CD4-positive, CD25-positive, alpha-beta regulatory T cell (primary cell): Measurements from ENCODE around the gene FADS6. TPM values are rescaled to one million over a fixed set of nuclear protein-coding genes. Genes with fewer than 3 reads are reported as not detected.

ENCODE experiments used
- ATAC-seq, 2 donors: fragments of 150-1000 bp; cut with Tn5 transposase; one replicate each; pipeline ENCODE4 v1.10.0; 2021; ENCODE audit warnings: low read depth in 2 of 2, moderate number of reproducible peaks in 2 of 2, moderate library complexity in 1 of 2
- DNase-seq, 3 donors: peaks; one replicate each; pipeline versions ENCODE4 v3.0.0 to v3.0.0-alpha.2; 2012 to 2022; ENCODE audit warnings: mixed read lengths in 1 of 3
- H3K27ac ChIP-seq: one replicate; pipeline ENCODE4 v1.7.0; 2013; ENCODE audit warnings: mild to moderate bottlenecking, low read length; ENCODE audit not compliant: insufficient read depth, poor library complexity, severe bottlenecking
- H3K27me3 ChIP-seq: one replicate; pipeline ENCODE4 v1.7.0; 2013; ENCODE audit warnings: low read length; ENCODE audit not compliant: control insufficient read depth, insufficient read depth
- H3K36me3 ChIP-seq: one replicate; pipeline ENCODE4 v1.7.0; 2013; ENCODE audit warnings: mild to moderate bottlenecking, low read length, moderate library complexity; ENCODE audit not compliant: control insufficient read depth, insufficient read depth
- H3K4me1 ChIP-seq: 2 replicates; pipeline ENCODE4 v1.7.0; 2013; ENCODE audit warnings: mild to moderate bottlenecking, low read length; ENCODE audit not compliant: insufficient read depth, control insufficient read depth, poor library complexity, severe bottlenecking
- H3K4me3 ChIP-seq: one replicate; pipeline ENCODE4 v1.7.0; 2013; ENCODE audit warnings: low read depth, mild to moderate bottlenecking, low read length, moderate library complexity
- H3K9me3 ChIP-seq, 2 experiments: 1 replicate in 1 of 2; 2 replicates in 1 of 2; pipeline ENCODE4 v1.7.0; 2013; ENCODE audit warnings: low read length in 2 of 2, mild to moderate bottlenecking in 1 of 2, moderate library complexity in 1 of 2; ENCODE audit not compliant: control insufficient read depth in 2 of 2
- H3K27ac Mint-ChIP-seq, 3 donors: one replicate each; pipeline ENCODE4 v1.8.0; 2020 to 2022; ENCODE audit warnings: mild to moderate bottlenecking in 3 of 3, mixed read lengths in 3 of 3, moderate library complexity in 2 of 3
- H3K27me3 Mint-ChIP-seq: one replicate; pipeline ENCODE4 v1.8.0; 2022; ENCODE audit warnings: mild to moderate bottlenecking, mixed read lengths
- H3K36me3 Mint-ChIP-seq: one replicate; pipeline ENCODE4 v1.8.0; 2020; ENCODE audit warnings: mixed read lengths
- H3K4me1 Mint-ChIP-seq, 4 donors: one replicate each; pipeline ENCODE4 v1.8.0; 2020 to 2022; ENCODE audit warnings: mixed read lengths in 4 of 4, mild to moderate bottlenecking in 1 of 4
- H3K4me3 Mint-ChIP-seq, 4 donors: one replicate each; pipeline ENCODE4 v1.8.0; 2020 to 2022; ENCODE audit warnings: mild to moderate bottlenecking in 4 of 4, mixed read lengths in 4 of 4, moderate library complexity in 3 of 4
- H3K9me3 Mint-ChIP-seq, 7 donors: one replicate each; pipeline ENCODE4 v1.8.0; 2020 to 2022; ENCODE audit warnings: mixed read lengths in 7 of 7, mild to moderate bottlenecking in 3 of 7, moderate library complexity in 2 of 7
- polyA plus RNA-seq, 4 donors: library from polyadenylated mRNA; unstranded; fragments of 300-500 nt; fragmentation: Illumina TruSeq; gene quantifications; one replicate each; pipeline ENCODE4 v1.2.3, GENCODE V29; 2021
- total RNA-seq: library from RNA; stranded (reverse); gene quantifications from one replicate; pipeline ENCODE4 v1.2.3, GENCODE V29; 2022

FADS6 gene
- total and polyA plus RNA-seq, 5 donors from 2014 or later: not detected

DNA sequence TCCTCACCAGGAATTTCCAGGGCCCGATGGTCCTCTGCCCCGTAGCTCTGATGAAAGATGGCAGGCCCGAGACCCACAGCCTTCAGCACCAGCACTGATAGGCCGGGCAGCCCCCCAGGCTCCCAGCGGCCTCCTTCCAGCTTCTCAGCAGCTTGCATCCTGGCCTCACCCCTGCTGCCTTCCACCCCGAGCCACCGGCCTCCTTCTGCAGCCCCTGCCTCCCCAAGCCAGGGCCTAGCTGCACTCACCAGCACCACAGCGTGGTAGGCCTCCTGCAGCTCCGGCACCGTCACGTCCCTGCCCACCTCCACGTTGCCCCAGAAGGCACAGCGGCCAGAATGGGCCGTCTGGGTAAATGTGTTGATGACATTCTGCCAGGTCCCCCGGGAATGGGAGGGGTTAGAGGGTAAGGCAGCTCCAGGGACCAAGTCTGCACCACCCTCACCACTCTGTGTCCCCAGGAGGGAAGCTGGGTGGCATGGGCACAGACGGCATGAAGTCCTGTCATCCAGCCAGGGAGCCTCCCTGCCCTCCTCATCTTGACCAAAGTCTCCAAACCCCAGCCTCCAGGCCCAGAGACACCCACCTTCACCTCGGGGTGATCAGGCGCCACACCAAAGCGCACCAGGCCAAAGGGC lies 27.1 kb downstream of the FADS6 start:
- peaks cover 0 to 21% (median 12%) of the 10 kb centered on the region in 4 donors for H3K4me1 Mint-ChIP-seq
- no peak overlapping the region for H3K4me3 Mint-ChIP-seq
- H3K9me3 Mint-ChIP-seq: no peaks in the 10 kb centered on the region

DNA sequence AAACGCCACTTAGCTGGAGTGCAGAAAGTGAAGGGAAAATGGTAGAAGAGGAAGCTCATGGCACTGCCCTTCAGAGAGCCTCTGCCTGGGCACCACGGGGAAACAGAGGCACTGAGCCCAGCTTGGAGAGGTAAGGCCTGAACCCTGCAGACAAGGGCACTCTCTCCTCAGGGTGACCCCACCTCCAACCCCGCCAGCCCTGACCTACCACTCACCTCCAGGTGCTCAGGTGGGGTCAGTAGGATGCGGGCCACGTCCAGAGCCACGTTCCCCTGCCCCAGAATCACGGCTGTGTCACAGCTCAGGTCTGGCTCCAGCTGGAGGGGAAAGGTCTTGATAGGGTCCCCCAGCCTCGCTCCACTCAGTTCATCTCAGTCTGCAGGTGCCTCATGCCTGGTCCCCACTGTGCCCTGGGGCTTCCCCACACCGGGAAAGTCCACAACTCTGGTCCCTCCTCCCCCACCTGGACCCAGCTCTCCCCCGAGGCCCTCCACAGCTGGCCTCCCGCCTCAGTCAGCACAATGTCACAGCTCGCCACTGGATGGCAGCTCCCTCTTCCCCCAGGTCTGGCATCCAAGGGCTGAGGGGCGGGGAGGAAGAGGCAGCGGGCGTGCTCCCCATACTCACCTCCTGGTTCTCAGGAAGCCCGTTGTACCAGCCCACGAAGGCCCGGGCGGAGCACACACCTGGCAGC lies 27.8 kb downstream of the FADS6 start:
- ATAC-seq (no peak), DNase-seq (no peak)
- Histone ChIP-seq H3K9me3 (no peaks in the 10 kb centered on the region), H3K36me3 (no peaks in the 10 kb centered on the region), H3K4me1 (peaks cover 15% of the 10 kb centered on the region), H3K27ac (no peak overlapping the region), H3K27me3 (no peaks in the 10 kb centered on the region), H3K4me3 (no peak overlapping the region)
- Mint-ChIP-seq H3K4me1 (peaks cover 0 to 17% (median 11%) of the 10 kb centered on the region in 4 donors), H3K27me3 (peaks cover 10% of the 10 kb centered on the region), H3K9me3 (no peaks in the 10 kb centered on the region), H3K36me3 (peaks cover 12% of the 10 kb centered on the region), H3K4me3 (no peak overlapping the region), H3K27ac (no peak overlapping the region)

More for the DNA sequence above, 27.1 kb downstream of the FADS6 start:
- Histone ChIP-seq H3K4me3 (no peak overlapping the region), H3K27ac (no peak overlapping the region), H3K9me3 (no peaks in the 10 kb centered on the region), H3K27me3 (no peaks in the 10 kb centered on the region), H3K4me1 (peaks cover 11% of the 10 kb centered on the region), H3K36me3 (no peaks in the 10 kb centered on the region)
- ATAC-seq: no peak
- H3K27me3 Mint-ChIP-seq: peaks cover 10% of the 10 kb centered on the region
- no peak overlapping the region for H3K27ac Mint-ChIP-seq
- peaks cover 12% of the 10 kb centered on the region for H3K36me3 Mint-ChIP-seq
- DNase-seq: no peak

GRCh38 chr17:74864866-74865395 lies 28.5 kb downstream of the FADS6 start:
- Histone ChIP-seq H3K4me3 (no peak overlapping the region), H3K4me1 (peaks cover 22% of the 10 kb centered on the region), H3K27ac (no peak overlapping the region), H3K9me3 (no peaks in the 10 kb centered on the region), H3K27me3 (no peaks in the 10 kb centered on the region), H3K36me3 (no peaks in the 10 kb centered on the region)
- Mint-ChIP-seq H3K27me3 (peaks cover 14% of the 10 kb centered on the region), H3K36me3 (peaks cover 12% of the 10 kb centered on the region), H3K27ac (no peak overlapping the region), H3K9me3 (peaks cover 0 to 1% (median 0%) of the 10 kb centered on the region in 7 donors), H3K4me1 (peaks cover 0 to 21% (median 11%) of the 10 kb centered on the region in 4 donors), H3K4me3 (peak overlapping the region in 2 of 4 donors; percentile 28 to 44)
- ATAC-seq: peak; percentile 51 to 52
- peak; percentile 51 to 69 (median 63) for DNase-seq

- DNase-seq (no peak), ATAC-seq (no peak)
- no peak overlapping the region for H3K27ac ChIP-seq
- no peaks in the 10 kb centered on the region for H3K9me3 ChIP-seq
- peaks cover 12% of the 10 kb centered on the region for H3K36me3 Mint-ChIP-seq
- H3K4me1 ChIP-seq: peaks cover 27% of the 10 kb centered on the region
- no peaks in the 10 kb centered on the region for H3K27me3 ChIP-seq
- H3K4me1 Mint-ChIP-seq: peaks cover 0 to 18% (median 9%) of the 10 kb centered on the region in 4 donors
- H3K27ac Mint-ChIP-seq: no peak overlapping the region
- no peaks in the 10 kb centered on the region for H3K36me3 ChIP-seq
- H3K9me3 Mint-ChIP-seq: peaks cover 0 to 1% (median 0%) of the 10 kb centered on the region in 7 donors
- peaks cover 15% of the 10 kb centered on the region for H3K27me3 Mint-ChIP-seq
- peak overlapping the region in 1 of 4 donors; percentile 44 for H3K4me3 Mint-ChIP-seq
- H3K4me3 ChIP-seq: no peak overlapping the region
Observed at GRCh38 chr17:74864297-74864865, 29.1 kb downstream of the FADS6 start.

- H3K9me3 Mint-ChIP-seq: peaks cover 0 to 1% (median 0%) of the 10 kb centered on the region in 7 donors
- no peak overlapping the region for H3K4me3 Mint-ChIP-seq
Observed at GRCh38 chr17:74863420-74864296, 29.8 kb downstream of the FADS6 start.

DNA sequence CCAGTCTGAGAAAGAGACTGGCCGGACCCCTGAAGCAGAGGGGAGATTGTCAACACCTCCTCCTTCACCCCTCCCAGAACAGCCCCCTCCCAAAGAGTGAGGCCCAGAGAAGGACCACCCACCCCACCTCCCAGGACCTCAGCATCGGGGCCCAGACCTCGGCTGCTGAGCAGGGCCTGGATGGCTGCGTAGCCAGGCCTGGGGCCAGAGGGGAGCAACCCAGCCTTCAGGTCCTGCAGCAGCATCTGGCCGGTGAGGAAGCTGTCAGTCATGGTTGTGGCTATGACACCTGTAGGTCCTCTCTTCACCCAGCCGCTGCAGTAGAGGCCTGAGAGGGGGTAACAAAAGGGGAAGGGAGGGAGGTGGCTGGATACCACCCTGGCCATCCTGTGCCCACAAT lies 30.5 kb downstream of the FADS6 start:
- H3K36me3 ChIP-seq: no peaks in the 10 kb centered on the region
- H3K4me3 ChIP-seq: no peak overlapping the region
- peaks cover 0 to 1% (median 0%) of the 10 kb centered on the region in 7 donors for H3K9me3 Mint-ChIP-seq
- peaks cover 27% of the 10 kb centered on the region for H3K27me3 Mint-ChIP-seq
- H3K4me1 ChIP-seq: peaks cover 29% of the 10 kb centered on the region
- ATAC-seq (no peak), DNase-seq (no peak)
- peaks cover 0 to 24% (median 9%) of the 10 kb centered on the region in 4 donors for H3K4me1 Mint-ChIP-seq
- H3K4me3 Mint-ChIP-seq: no peak overlapping the region
- no peak overlapping the region for H3K27ac ChIP-seq
- H3K9me3 ChIP-seq: no peaks in the 10 kb centered on the region
- H3K27ac Mint-ChIP-seq: no peak overlapping the region
- peaks cover 3% of the 10 kb centered on the region for H3K27me3 ChIP-seq
- H3K36me3 Mint-ChIP-seq: peaks cover 5% of the 10 kb centered on the region

More at GRCh38 chr17:74863420-74864296, 29.8 kb downstream of the FADS6 start:
- no peaks in the 10 kb centered on the region for H3K9me3 ChIP-seq
- H3K36me3 ChIP-seq: no peaks in the 10 kb centered on the region
- peaks cover 29% of the 10 kb centered on the region for H3K4me1 ChIP-seq
- peaks cover 0 to 22% (median 9%) of the 10 kb centered on the region in 4 donors for H3K4me1 Mint-ChIP-seq
- ATAC-seq (no peak), DNase-seq (no peak)
- H3K4me3 ChIP-seq: no peak overlapping the region
- H3K27me3 Mint-ChIP-seq: peaks cover 22% of the 10 kb centered on the region
- no peak overlapping the region for H3K27ac ChIP-seq
- H3K27me3 ChIP-seq: peaks cover 1% of the 10 kb centered on the region
- peaks cover 9% of the 10 kb centered on the region for H3K36me3 Mint-ChIP-seq
- no peak overlapping the region for H3K27ac Mint-ChIP-seq
